DOHH2 (cell line): ENCODE measurements around the gene TNIP2.
A peak's percentile ranks its signal among the peaks of the same experiment; 100 is the strongest.

Source experiments
- H3F3A ChIP-seq: fragments of 200-600 bp; sonication (generic), shearing (Covaris generic); 2 replicates; pipeline ENCODE4 v1.6.0; 2016; ENCODE audit warnings: antibody characterized with exemption, mild to moderate bottlenecking; ENCODE audit not compliant: control insufficient read depth, insufficient read depth
- H3K27ac ChIP-seq: fragments of 200-600 bp; sonication (generic); 2 replicates; pipeline ENCODE4 v1.5.1; 2014; ENCODE audit warnings: low read depth, mild to moderate bottlenecking, low read length, moderate library complexity
- H3K27me3 ChIP-seq: fragments of 200-600 bp; sonication (generic); 2 replicates; pipeline ENCODE4 v1.6.1; 2014; ENCODE audit warnings: mild to moderate bottlenecking, low read length, mixed read lengths; ENCODE audit not compliant: control insufficient read depth
- H3K36me3 ChIP-seq: fragments of 200-600 bp; sonication (generic); 2 replicates; pipeline ENCODE4 v1.6.1; 2014; ENCODE audit warnings: mild to moderate bottlenecking, low read length, moderate library complexity, mixed read lengths; ENCODE audit not compliant: control insufficient read depth
- H3K4me1 ChIP-seq: fragments of 200-600 bp; sonication (generic); 2 replicates; pipeline ENCODE4 v1.6.1; 2014; ENCODE audit warnings: mild to moderate bottlenecking, low read length, mixed read lengths; ENCODE audit not compliant: control insufficient read depth
- H3K4me2 ChIP-seq: fragments of 200-600 bp; sonication (generic); 2 replicates; pipeline ENCODE4 v1.6.0; 2014; ENCODE audit warnings: mild to moderate bottlenecking, low read length, moderate library complexity
- H3K4me3 ChIP-seq: fragments of 200-600 bp; sonication (generic); 2 replicates; pipeline ENCODE4 v1.5.1; 2014; ENCODE audit warnings: mild to moderate bottlenecking, low read length, mixed read lengths
- H3K79me2 ChIP-seq: fragments of 200-600 bp; sonication (generic); 2 replicates; pipeline ENCODE4 v1.6.1; 2014; ENCODE audit warnings: mild to moderate bottlenecking, low read length, mixed read lengths; ENCODE audit not compliant: control insufficient read depth
- H3K9me2 ChIP-seq: fragments of 200-600 bp; sonication (generic); replicated peaks from 2 replicates; pipeline ENCODE4 v1.6.1; 2014; ENCODE audit warnings: mild to moderate bottlenecking, low read length, mixed read lengths; ENCODE audit not compliant: control insufficient read depth
- H3K9me3 ChIP-seq: fragments of 200-600 bp; sonication (generic); 2 replicates; pipeline ENCODE4 v1.6.1; 2014; ENCODE audit warnings: antibody characterized with exemption, low read length, mixed read lengths; ENCODE audit not compliant: control insufficient read depth, insufficient read depth
- H4K20me1 ChIP-seq: fragments of 200-600 bp; sonication (generic); 2 replicates; pipeline ENCODE4 v1.6.0; 2014; ENCODE audit warnings: low read depth, mild to moderate bottlenecking, antibody characterized with exemption, low read length, moderate library complexity; ENCODE audit not compliant: control insufficient read depth, insufficient read depth
- CTCF ChIP-seq: fragments of 200-600 bp; sonication (generic); IDR thresholded peaks from one replicate; pipeline ENCODE4 v1.5.1; 2014; ENCODE audit warnings: antibody characterized with exemption, mild to moderate bottlenecking, low read depth, low read length; ENCODE audit not compliant: poor library complexity, severe bottlenecking
- EZH2phosphoT487 ChIP-seq: fragments of 200-600 bp; sonication (generic); IDR thresholded peaks from 2 replicates; pipeline ENCODE4 v1.6.1; 2017; ENCODE audit warnings: borderline replicate concordance, mild to moderate bottlenecking, antibody characterized with exemption, low read length, moderate library complexity, mixed read lengths

The TNIP2 gene, protein sequence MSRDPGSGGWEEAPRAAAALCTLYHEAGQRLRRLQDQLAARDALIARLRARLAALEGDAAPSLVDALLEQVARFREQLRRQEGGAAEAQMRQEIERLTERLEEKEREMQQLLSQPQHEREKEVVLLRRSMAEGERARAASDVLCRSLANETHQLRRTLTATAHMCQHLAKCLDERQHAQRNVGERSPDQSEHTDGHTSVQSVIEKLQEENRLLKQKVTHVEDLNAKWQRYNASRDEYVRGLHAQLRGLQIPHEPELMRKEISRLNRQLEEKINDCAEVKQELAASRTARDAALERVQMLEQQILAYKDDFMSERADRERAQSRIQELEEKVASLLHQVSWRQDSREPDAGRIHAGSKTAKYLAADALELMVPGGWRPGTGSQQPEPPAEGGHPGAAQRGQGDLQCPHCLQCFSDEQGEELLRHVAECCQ

GRCh38 chr4:2755821-2756690 is at the start of gene TNIP2:
TNIP2 (minus strand) TSS chr4:2756336; CDS start chr4:2756289, 47 bp downstream.
- no peaks in the 10 kb centered on the region for H3K9me3 ChIP-seq
- no peaks in the 10 kb centered on the region; the same call in 1 of the 2 replicates for H4K20me1 ChIP-seq
- H3K9me2 ChIP-seq: no peaks in the 10 kb centered on the region
- H3K27ac ChIP-seq: peak within 1 kb of the TSS; percentile 38
- H3K4me2 ChIP-seq: peak within 1 kb of the TSS; percentile 85
- TF ChIP-seq CTCF (no peak), EZH2phosphoT487 (no peak)
- peaks cover 13% of the 10 kb centered on the region for H3K4me1 ChIP-seq
- H3K79me2 ChIP-seq: peaks cover 30% of the 10 kb centered on the region
- H3K36me3 ChIP-seq: no peaks in the 10 kb centered on the region
- H3K27me3 ChIP-seq: peaks cover 23% of the 10 kb centered on the region
- H3K4me3 ChIP-seq: peak within 1 kb of the TSS; percentile 93
- peaks cover 7% of the 10 kb centered on the region; the same call in 1 of the 2 replicates for H3F3A ChIP-seq

DNA sequence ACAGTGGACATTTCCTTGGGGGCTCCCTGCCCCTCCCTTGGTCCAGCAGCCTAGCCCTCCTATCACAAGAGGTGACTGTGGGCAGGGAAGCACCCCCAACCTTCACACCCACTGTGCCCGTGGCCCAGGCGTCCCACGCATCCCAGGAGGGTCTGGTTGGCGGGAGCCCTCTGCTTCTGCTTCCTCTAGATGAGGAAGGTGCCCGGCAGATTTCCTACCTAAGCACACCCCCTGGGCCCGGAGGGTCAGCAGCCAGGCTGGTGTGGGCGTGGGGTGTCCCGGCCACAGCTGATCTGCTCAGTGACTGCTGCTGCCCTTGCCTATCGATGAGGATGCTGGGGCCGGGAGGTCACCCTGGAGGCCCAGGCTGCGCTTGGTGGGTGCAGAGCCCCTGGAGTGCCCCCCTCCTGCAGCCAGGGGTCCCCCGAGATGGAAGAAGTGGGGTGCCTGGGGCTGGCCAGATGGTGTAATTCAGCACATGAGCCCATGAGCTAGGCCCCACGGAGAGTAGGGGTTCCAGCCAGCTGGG is 48.9 kb upstream of the TNIP2 start:
- Histone ChIP-seq H3K4me3 (no peak overlapping the region), H3K36me3 (no peaks in the 10 kb centered on the region), H3F3A (no peaks in the 10 kb centered on the region), H3K27ac (no peak overlapping the region), H3K27me3 (peaks cover 8% of the 10 kb centered on the region; the same call in 1 of the 2 replicates), H3K9me3 (no peaks in the 10 kb centered on the region), H4K20me1 (no peaks in the 10 kb centered on the region; the same call in 1 of the 2 replicates), H3K4me2 (no peak overlapping the region), H3K4me1 (peaks cover 37% of the 10 kb centered on the region), H3K79me2 (no peaks in the 10 kb centered on the region), H3K9me2 (no peaks in the 10 kb centered on the region)
- no peak for TF ChIP-seq EZH2phosphoT487
- TF ChIP-seq CTCF: no peak

DNA sequence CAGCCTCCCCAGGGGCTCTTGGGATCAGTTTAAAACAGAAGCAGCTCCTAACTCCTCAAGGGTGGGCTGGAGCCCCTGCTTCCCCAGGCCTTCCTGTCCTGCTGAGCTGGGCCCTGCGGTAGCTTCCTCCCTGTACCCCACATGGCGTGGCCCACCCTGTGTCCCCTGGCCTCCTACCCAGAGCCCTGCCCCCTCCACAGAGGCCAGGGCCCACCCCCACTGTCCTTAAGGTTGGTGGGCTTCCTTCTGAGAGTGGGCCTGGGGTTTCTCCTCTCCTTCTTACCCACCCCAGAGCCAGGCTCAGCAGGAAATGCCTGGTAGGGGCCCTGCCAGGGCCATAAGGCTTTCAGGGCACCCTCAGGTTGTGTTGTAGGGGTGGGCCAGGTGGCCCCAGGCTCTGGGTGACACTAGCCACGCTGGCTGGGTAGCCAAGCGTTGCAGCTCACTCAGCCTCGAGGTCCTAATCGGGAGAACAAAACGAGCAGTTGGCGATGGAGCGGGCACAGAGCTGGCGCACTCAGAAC is 48.4 kb upstream of the TNIP2 start:
- Histone ChIP-seq H3K36me3 (no peaks in the 10 kb centered on the region), H3K4me2 (no peak overlapping the region), H3K79me2 (no peaks in the 10 kb centered on the region), H4K20me1 (no peaks in the 10 kb centered on the region; the same call in 1 of the 2 replicates), H3K4me3 (no peak overlapping the region), H3K27ac (no peak overlapping the region), H3K9me2 (no peaks in the 10 kb centered on the region), H3F3A (no peaks in the 10 kb centered on the region), H3K27me3 (peaks cover 7% of the 10 kb centered on the region; the same call in 1 of the 2 replicates), H3K4me1 (peaks cover 38% of the 10 kb centered on the region), H3K9me3 (no peaks in the 10 kb centered on the region)
- TF ChIP-seq CTCF (no peak), EZH2phosphoT487 (no peak)
